ENCODE results near the gene ARMS2.

The ARMS2 gene

GRCh38 chr10:122468926-122469781 is 14.7 kb downstream of the ARMS2 start:
- H3K4me3 ChIP-seq (ENCODE audit: low read length, poor library complexity, severe bottlenecking) = no peak overlapping the region
- no peaks in the 10 kb centered on the region for H3K9me3 ChIP-seq (ENCODE audit: insufficient read depth, low read depth, low read length)
- H3K36me3 ChIP-seq (ENCODE audit: insufficient read depth, low read length) = no peaks in the 10 kb centered on the region
- H3K79me2 ChIP-seq (ENCODE audit: insufficient read depth, low read length) = no peaks in the 10 kb centered on the region
- H2AFZ ChIP-seq (ENCODE audit: low read length) = no peak overlapping the region
- no peaks in the 10 kb centered on the region for H3K9me2 ChIP-seq (replicated peaks; ENCODE audit: low read depth, low read length)
- no peaks in the 10 kb centered on the region for H3K27me3 ChIP-seq (ENCODE audit: insufficient read depth, low read length, poor library complexity, severe bottlenecking)
- no peaks in the 10 kb centered on the region for H3K4me1 ChIP-seq (ENCODE audit: insufficient read depth, low read length, poor library complexity, severe bottlenecking)
- TF ChIP-seq EZH2phosphoT487 (IDR thresholded peaks at IDR 0.05; ENCODE audit: borderline replicate concordance) (no peak), CTCF (conservative IDR thresholded peaks at IDR 0.05; ENCODE audit: low read length) (no peak)
- H3K9ac ChIP-seq (ENCODE audit: low read depth, low read length, poor library complexity, severe bottlenecking) = no peak overlapping the region
- H3K4me2 ChIP-seq (ENCODE audit: low read depth, low read length, poor library complexity, severe bottlenecking) = no peak overlapping the region
- no peaks in the 10 kb centered on the region for H3F3A ChIP-seq (ENCODE audit: low read depth)
- no peaks in the 10 kb centered on the region for H4K20me1 ChIP-seq (ENCODE audit: insufficient read depth, low read length, poor library complexity, severe bottlenecking)

DNA sequence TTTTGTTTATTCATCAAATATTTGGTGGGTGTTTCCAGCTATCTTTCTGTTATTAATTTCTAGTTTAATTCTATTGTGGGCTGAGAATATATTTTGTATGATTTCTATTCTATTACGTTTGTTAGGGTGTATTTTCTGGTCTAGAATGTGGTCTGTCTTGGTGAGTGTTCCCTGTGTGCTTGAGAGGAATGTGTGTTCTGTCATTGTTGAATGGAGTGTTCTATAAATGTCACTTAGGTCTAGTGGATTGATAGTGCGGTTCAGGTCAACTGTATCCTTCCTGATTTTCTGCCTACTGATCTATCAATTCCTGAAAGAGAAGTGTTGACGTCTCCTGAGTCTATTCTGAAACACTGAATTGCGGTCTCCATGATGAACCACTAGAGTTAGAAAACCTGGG is 15.4 kb downstream of the ARMS2 start:
- H4K20me1 ChIP-seq (ENCODE audit: insufficient read depth, low read length, poor library complexity, severe bottlenecking) = no peaks in the 10 kb centered on the region
- no peak overlapping the region for H2AFZ ChIP-seq (ENCODE audit: low read length)
- no peaks in the 10 kb centered on the region for H3K9me2 ChIP-seq (replicated peaks; ENCODE audit: low read depth, low read length)
- H3K27me3 ChIP-seq (ENCODE audit: insufficient read depth, low read length, poor library complexity, severe bottlenecking) = no peaks in the 10 kb centered on the region
- TF ChIP-seq CTCF (conservative IDR thresholded peaks at IDR 0.05; ENCODE audit: low read length) (no peak), EZH2phosphoT487 (IDR thresholded peaks at IDR 0.05; ENCODE audit: borderline replicate concordance) (no peak)
- H3K79me2 ChIP-seq (ENCODE audit: insufficient read depth, low read length) = no peaks in the 10 kb centered on the region
- H3F3A ChIP-seq (ENCODE audit: low read depth) = no peaks in the 10 kb centered on the region
- no peaks in the 10 kb centered on the region for H3K4me1 ChIP-seq (ENCODE audit: insufficient read depth, low read length, poor library complexity, severe bottlenecking)
- H3K36me3 ChIP-seq (ENCODE audit: insufficient read depth, low read length) = no peaks in the 10 kb centered on the region
- no peaks in the 10 kb centered on the region for H3K9me3 ChIP-seq (ENCODE audit: insufficient read depth, low read depth, low read length)
- no peak overlapping the region for H3K4me3 ChIP-seq (ENCODE audit: low read length, poor library complexity, severe bottlenecking)
- no peak overlapping the region for H3K9ac ChIP-seq (ENCODE audit: low read depth, low read length, poor library complexity, severe bottlenecking)
- H3K4me2 ChIP-seq (ENCODE audit: low read depth, low read length, poor library complexity, severe bottlenecking) = no peak overlapping the region

DNA sequence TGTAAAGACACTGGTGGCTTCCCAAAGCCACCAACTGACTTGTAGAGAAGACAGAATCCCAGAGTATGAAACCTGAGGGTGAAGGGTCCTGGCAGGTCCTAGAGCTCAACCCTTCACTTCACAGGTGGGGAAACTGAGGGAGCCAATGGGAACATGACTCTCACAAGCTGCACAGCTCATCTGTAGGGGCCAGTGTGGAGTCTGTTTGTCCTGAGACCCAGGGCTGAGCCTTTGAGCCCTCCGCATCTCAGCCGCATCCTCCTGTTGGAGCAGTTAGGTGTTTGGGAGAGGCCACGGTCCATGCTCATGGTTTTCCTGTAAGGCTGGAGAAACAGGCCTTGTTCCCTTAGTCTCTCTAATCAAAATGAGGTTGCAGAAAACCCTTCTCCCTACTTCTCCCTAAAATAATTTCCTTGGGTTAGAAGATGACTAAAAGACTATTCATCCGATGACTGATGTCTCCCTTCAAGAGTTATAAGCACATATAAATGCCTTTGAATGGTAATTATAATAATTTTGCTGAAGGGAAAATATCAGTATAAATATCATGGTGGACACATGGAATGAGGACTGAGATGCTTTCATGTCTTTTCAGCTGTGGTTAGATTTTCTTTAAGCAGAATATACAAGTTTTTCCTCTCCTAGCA is 17.2 kb downstream of the ARMS2 start:
- H3K4me2 ChIP-seq (ENCODE audit: low read depth, low read length, poor library complexity, severe bottlenecking) = no peak overlapping the region
- TF ChIP-seq CTCF (conservative IDR thresholded peaks at IDR 0.05; ENCODE audit: low read length) = no peak
- no peak for TF ChIP-seq EZH2phosphoT487 (IDR thresholded peaks at IDR 0.05; ENCODE audit: borderline replicate concordance)
- no peaks in the 10 kb centered on the region for H3F3A ChIP-seq (ENCODE audit: low read depth)
- H3K36me3 ChIP-seq (ENCODE audit: insufficient read depth, low read length) = no peaks in the 10 kb centered on the region
- no peaks in the 10 kb centered on the region for H3K4me1 ChIP-seq (ENCODE audit: insufficient read depth, low read length, poor library complexity, severe bottlenecking)
- H3K27me3 ChIP-seq (ENCODE audit: insufficient read depth, low read length, poor library complexity, severe bottlenecking) = no peaks in the 10 kb centered on the region
- no peak overlapping the region for H3K9ac ChIP-seq (ENCODE audit: low read depth, low read length, poor library complexity, severe bottlenecking)
- no peaks in the 10 kb centered on the region for H3K79me2 ChIP-seq (ENCODE audit: insufficient read depth, low read length)
- no peaks in the 10 kb centered on the region for H4K20me1 ChIP-seq (ENCODE audit: insufficient read depth, low read length, poor library complexity, severe bottlenecking)
- no peaks in the 10 kb centered on the region for H3K9me2 ChIP-seq (replicated peaks; ENCODE audit: low read depth, low read length)
- H3K4me3 ChIP-seq (ENCODE audit: low read length, poor library complexity, severe bottlenecking) = no peak overlapping the region
- H2AFZ ChIP-seq (ENCODE audit: low read length) = no peak overlapping the region
- H3K9me3 ChIP-seq (ENCODE audit: insufficient read depth, low read depth, low read length) = no peaks in the 10 kb centered on the region
